Sigmoid colon (tissue), 4 donors: ENCODE results near the gene PTPN21.

ENCODE experiments used
- CTCF ChIP-seq, 4 experiments: fragments of 450-650 bp in 3 of 4; fragments of 200-600 bp in 1 of 4; IDR thresholded peaks; one replicate each; pipeline ENCODE4 v1.5.1; 2016 to 2019; ENCODE audit warnings: antibody characterized with exemption in 4 of 4, mild to moderate bottlenecking in 3 of 4, moderate library complexity in 2 of 4
- POLR2A ChIP-seq, 2 donors: fragments of 450-650 bp; IDR thresholded peaks; one replicate each; pipeline ENCODE4 v1.6.1; 2016; ENCODE audit warnings: antibody characterized with exemption in 2 of 2, mild to moderate bottlenecking in 2 of 2, moderate library complexity in 2 of 2
- POLR2AphosphoS5 ChIP-seq, 4 donors: sonication (generic); formaldehyde crosslinking; IDR thresholded peaks; one replicate each; pipeline ENCODE4 v1.6.1; 2017; ENCODE audit warnings: antibody characterized with exemption in 4 of 4

- TF ChIP-seq POLR2A (IDR thresholded peaks at IDR 0.05) (no peak), CTCF (IDR thresholded peaks at IDR 0.05) (no peak), POLR2AphosphoS5 (IDR thresholded peaks at IDR 0.05) (no peak)
Observed at GRCh38 chr14:88430976-88431375, 123.8 kb downstream of the PTPN21 start.
